Activated B cell treated with CpG ODN at 0.5 μM for 24 hours (primary cell): Measurements from ENCODE around the gene DCTPP1. TPM values are rescaled to one million over a fixed set of nuclear protein-coding genes. Genes with fewer than 3 reads are reported as not detected.
"Not testable (repeated sequence)": the region's sequence is repeated elsewhere in the genome, so short reads cannot be mapped to it uniquely, and the experiment has no call there.

Experiments used
- ATAC-seq: fragments of 200-7000 bp; cut with Tn5 transposase; one replicate; pipeline ENCODE4 v1.10.0; 2021; ENCODE audit warnings: low read depth, mild to moderate bottlenecking, moderate library complexity
- CTCF ChIA-PET: fragments of 350-600 bp; sonication (Branson Sonifier 250); formaldehyde crosslinking; loops from one replicate; lab custom pipeline; 2021; ENCODE audit warnings: antibody characterized with exemption; lab: Charles Lee
- POLR2A ChIA-PET: fragments of 350-600 bp; sonication (Branson Sonifier 250); formaldehyde crosslinking; loops from one replicate; lab custom pipeline; 2021; ENCODE audit warnings: antibody characterized with exemption; lab: Charles Lee
- DNase-seq: peaks from one replicate; pipeline ENCODE4 v3.0.0; 2022
- H3K27ac Mint-ChIP-seq: one replicate; pipeline ENCODE4 v1.8.0; 2020; ENCODE audit warnings: mixed read lengths
- H3K27me3 Mint-ChIP-seq: one replicate; pipeline ENCODE4 v1.8.0; 2021; ENCODE audit warnings: mixed read lengths
- H3K36me3 Mint-ChIP-seq: one replicate; pipeline ENCODE4 v1.8.0; 2021; ENCODE audit warnings: low read depth, mixed read lengths
- H3K4me1 Mint-ChIP-seq: one replicate; pipeline ENCODE4 v1.8.0; 2021; ENCODE audit warnings: mixed read lengths
- H3K4me3 Mint-ChIP-seq: one replicate; pipeline ENCODE4 v1.8.0; 2020; ENCODE audit warnings: mild to moderate bottlenecking, mixed read lengths
- H3K9me3 Mint-ChIP-seq: one replicate; pipeline ENCODE4 v1.8.0; 2020; ENCODE audit warnings: mixed read lengths
- CTCF ChIP-seq: fragments of 200-600 bp; IDR thresholded peaks from one replicate; pipeline ENCODE4 v1.8.0; 2022; ENCODE audit warnings: antibody characterized with exemption, mild to moderate bottlenecking
- intact Hi-C: fragments of 100-400 bp; cut with micrococcal nuclease; formaldehyde crosslinking; loops from one replicate; pipeline ENCODE4 v1.15.1; 2024
- total RNA-seq: library from RNA; stranded (reverse); gene quantifications from 2 replicates; pipeline ENCODE4 v1.2.3, GENCODE V29; 2022

Gene DCTPP1
- total RNA-seq, 1 donor from 2014 or later: 66.7 TPM

DNA sequence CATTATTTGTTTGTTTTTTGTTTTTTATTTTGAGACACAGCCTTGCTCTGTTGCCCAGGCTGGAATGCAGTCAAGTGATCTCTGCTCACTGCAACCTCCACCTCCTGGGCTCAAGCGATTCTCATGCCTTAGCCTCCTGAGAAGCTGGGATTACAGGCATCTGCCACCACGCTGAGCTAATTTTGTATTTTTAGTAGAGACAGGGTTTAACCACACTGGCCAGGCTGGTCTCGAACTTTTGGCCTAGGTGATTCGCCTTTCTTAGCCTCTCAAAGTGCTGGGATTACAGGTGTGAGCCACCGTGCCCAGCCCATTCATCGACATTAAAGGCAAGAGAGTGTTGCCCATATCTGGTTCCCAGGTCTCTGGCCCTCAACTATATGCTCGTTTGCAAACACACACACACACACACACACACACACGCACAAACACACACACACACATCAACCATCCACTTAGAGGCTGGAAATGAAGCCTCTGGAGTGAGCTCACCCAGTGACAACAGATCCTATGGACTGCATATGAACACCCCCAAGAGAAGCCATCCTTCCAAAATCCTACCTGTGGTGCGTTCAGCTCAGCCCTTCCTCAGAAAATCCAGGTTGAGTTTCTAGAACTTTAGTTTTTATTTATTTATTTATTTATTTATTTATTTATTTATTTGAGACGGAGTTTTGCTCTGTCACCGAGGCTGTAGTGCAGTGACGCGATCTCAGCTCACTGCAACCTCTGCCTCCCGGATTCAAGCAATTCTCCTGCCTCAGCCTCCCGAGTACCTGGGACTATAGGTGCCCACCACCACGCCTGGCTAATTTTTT, 28.1 kb upstream of the DCTPP1 start:
- Mint-ChIP-seq H3K4me3 (peak overlapping the region; percentile 66), H3K27me3 (no peaks in the 10 kb centered on the region)

GRCh38 chr16:30457256-30457655, 27.4 kb upstream of the DCTPP1 start:
- no peak overlapping the region for H3K4me3 Mint-ChIP-seq
- POLR2A ChIA-PET: interaction anchor here (0.6 to 10.5 kb wide), 13 partner anchors 9 to 237 kb away, joined by 3 to 421 read pairs (median 6); partner anchors contain the start of genes DCTPP1, ITGAL and ZNF747
- intact Hi-C loops: loop anchor here (5.0 kb wide), 1 partner anchor 235 kb away; no protein-coding TSS in a partner anchor
- peak overlapping the region; percentile 96 for H3K27ac Mint-ChIP-seq
- no peaks in the 10 kb centered on the region for H3K36me3 Mint-ChIP-seq
- no peak for TF ChIP-seq CTCF
- ATAC-seq: no peak
- H3K27me3 Mint-ChIP-seq: no peaks in the 10 kb centered on the region
- no peak for DNase-seq
- CTCF ChIA-PET: interaction anchor here (1.6 to 2.6 kb wide), 4 partner anchors 8 to 78 kb away, joined by 7 to 14 read pairs (median 9); partner anchors contain the start of genes DCTPP1 and ZNF747
- H3K4me1 Mint-ChIP-seq: peaks cover 76% of the 10 kb centered on the region
- H3K9me3 Mint-ChIP-seq: no peaks in the 10 kb centered on the region

More for the DNA sequence above, 28.1 kb upstream of the DCTPP1 start:
- ATAC-seq: no peak
- Mint-ChIP-seq H3K27ac (peak overlapping the region; percentile 96), H3K9me3 (no peaks in the 10 kb centered on the region), H3K4me1 (peaks cover 69% of the 10 kb centered on the region), H3K36me3 (no peaks in the 10 kb centered on the region)
- CTCF ChIA-PET: interaction anchor here (1.2 to 2.6 kb wide), 8 partner anchors 8 to 77 kb away, joined by 3 to 15 read pairs (median 8); partner anchors contain the start of genes DCTPP1, ITGAL, SEPHS2 and ZNF747
- intact Hi-C loops: loop anchor here (1.0 to 5.0 kb wide), 2 partner anchors 14 to 234 kb away; partner anchors contain the start of gene ITGAL
- POLR2A ChIA-PET: interaction anchor here (0.5 to 10.5 kb wide), 26 partner anchors 8 to 237 kb away, joined by 3 to 421 read pairs (median 6); partner anchors contain the start of genes DCTPP1, FBRS, ITGAL and SEPHS2
- DNase-seq: no peak
- no peak for TF ChIP-seq CTCF

DNA sequence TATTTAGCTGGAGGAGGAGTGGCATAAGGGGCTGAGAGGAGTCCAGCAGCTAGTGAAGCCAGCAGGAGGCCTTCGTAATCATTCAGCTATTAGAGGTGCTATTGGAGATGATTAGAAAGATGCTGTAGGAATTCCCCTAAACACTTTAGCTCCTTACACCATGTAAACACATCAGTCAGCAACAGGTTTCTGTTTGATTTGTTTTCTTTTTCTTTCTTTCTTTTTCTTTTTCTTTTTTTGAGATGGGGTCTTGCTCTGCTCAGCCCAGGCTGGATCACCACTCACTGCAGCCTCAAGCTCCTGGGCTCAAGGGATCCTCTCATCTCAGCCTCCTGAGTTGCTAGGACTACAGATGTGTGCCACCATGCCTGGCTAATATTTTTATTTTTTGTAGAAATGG, 26.5 kb upstream of the DCTPP1 start:
- POLR2A ChIA-PET: interaction anchor here (0.6 to 10.5 kb wide), 8 partner anchors 10 to 78 kb away, joined by 3 to 421 read pairs (median 4); partner anchors contain the start of genes DCTPP1, ITGAL and ZNF747
- Mint-ChIP-seq H3K4me3 (no peak overlapping the region), H3K4me1 (peaks cover 77% of the 10 kb centered on the region), H3K27ac (peak overlapping the region; percentile 96), H3K9me3 (no peaks in the 10 kb centered on the region), H3K36me3 (no peaks in the 10 kb centered on the region), H3K27me3 (no peaks in the 10 kb centered on the region)
- intact Hi-C loops: loop anchor here (5.0 kb wide), 1 partner anchor 236 kb away; no protein-coding TSS in a partner anchor
- no peak for TF ChIP-seq CTCF
- DNase-seq: no peak
- ATAC-seq: no peak
- CTCF ChIA-PET: interaction anchor here (1.0 to 2.2 kb wide), 3 partner anchors 15 to 26 kb away, joined by 3 to 8 read pairs (median 7); partner anchors contain the start of gene DCTPP1

DNA sequence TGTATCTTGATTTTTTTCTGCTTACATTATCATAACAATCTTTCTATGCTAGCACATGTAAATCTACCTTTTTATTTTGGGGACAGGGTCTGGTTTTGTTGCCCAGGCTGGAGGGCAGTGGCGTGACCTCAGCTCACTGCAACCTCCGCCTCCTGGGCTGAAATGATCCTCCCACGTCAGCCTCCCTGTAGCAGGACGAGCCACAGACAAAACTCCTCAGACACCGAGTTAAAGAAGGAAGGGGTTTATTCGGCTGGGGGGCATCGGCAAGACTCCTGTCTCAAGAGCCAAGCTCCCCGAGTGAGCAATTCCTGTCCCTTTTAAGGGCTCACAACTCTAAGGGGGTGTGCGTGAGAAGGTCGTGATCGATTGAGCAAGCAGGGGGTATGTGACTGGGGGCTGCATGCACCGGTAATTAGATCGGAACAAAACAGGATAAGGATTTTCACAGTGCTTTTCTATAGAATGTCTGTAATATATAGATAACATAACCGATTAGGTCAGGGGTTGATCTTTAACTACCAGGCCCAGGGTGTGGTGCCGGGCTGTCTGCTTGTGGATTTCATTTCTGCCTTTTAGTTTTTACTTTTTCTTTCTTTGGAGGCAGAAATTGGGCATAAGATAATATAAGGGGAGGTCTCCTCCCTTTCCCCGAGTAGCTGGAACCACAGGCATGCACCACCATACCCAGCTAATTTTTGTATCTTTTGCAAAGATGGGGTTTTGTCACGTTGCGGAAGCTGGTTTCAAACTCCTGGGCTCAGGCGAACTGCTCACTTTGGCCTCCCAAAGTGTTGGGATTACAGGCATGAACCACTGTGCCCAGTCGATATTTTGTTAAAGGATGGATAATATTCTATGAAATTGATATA, 23.1 kb upstream of the DCTPP1 start:
- DNase-seq, intact Hi-C loops, ATAC-seq, H3K36me3 Mint-ChIP-seq, H3K9me3 Mint-ChIP-seq, H3K27me3 Mint-ChIP-seq: not testable (repeated sequence)
- Mint-ChIP-seq H3K27ac (peak overlapping the region; percentile 82), H3K4me1 (peaks cover 70% of the 10 kb centered on the region), H3K4me3 (peak overlapping the region; percentile 7)
- ChIA-PET POLR2A (interaction anchor here (0.5 to 10.5 kb wide), 4 partner anchors 20 to 80 kb away, joined by 3 to 421 read pairs (median 4); partner anchors contain the start of genes ITGAL and SEPTIN1), CTCF (interaction anchor here (1.6 kb wide), 1 partner anchor 23 kb away, joined by 4 read pairs; the partner anchor contains the start of gene DCTPP1)

DNA sequence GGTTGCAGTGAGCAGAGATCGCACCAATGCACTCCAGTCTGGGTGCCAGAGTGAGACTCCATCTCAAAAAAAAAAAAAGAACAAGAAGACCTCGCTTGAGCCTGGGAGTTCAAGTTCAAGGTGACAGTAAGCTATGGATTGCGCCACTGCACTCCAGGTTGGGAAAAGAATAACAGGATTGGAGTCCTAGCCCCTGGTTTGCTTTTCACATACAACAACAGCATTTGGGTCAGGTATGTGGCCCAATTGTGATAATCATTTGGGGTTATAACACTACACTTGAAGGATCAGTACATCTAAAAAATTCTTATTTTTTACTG, 19.2 kb upstream of the DCTPP1 start:
- TF ChIP-seq CTCF: no peak
- intact Hi-C loops: loop anchor here (1.0 kb wide), 2 partner anchors 86 to 149 kb away; no protein-coding TSS in a partner anchor
- H3K4me3 Mint-ChIP-seq: no peak overlapping the region
- no peak for DNase-seq
- H3K9me3 Mint-ChIP-seq: no peaks in the 10 kb centered on the region
- H3K27me3 Mint-ChIP-seq: no peaks in the 10 kb centered on the region
- peaks cover 57% of the 10 kb centered on the region for H3K4me1 Mint-ChIP-seq
- no peak for ATAC-seq
- POLR2A ChIA-PET: interaction anchor here (0.6 to 8.9 kb wide), 12 partner anchors 10 to 201 kb away, joined by 3 to 186 read pairs (median 4); partner anchors contain the start of genes ITGAL, PRR14 and ZNF747
- H3K36me3 Mint-ChIP-seq: peaks cover 15% of the 10 kb centered on the region
- H3K27ac Mint-ChIP-seq: no peak overlapping the region
- CTCF ChIA-PET: interaction anchor here (0.6 to 3.1 kb wide), 18 partner anchors 9 to 166 kb away, joined by 3 to 21 read pairs (median 4); partner anchors contain the start of genes DCTPP1, ITGAL and ZNF764
